ENCODE measurements around the gene EXOC4.

Gene EXOC4

GRCh38 chr7:133431134-133431724 is 178.4 kb downstream of the EXOC4 start:
- no peaks in the 10 kb centered on the region for H3K27me3 ChIP-seq (ENCODE audit: insufficient read depth, insufficient read length)
- peaks cover 4% of the 10 kb centered on the region; the same call in 1 of the 2 replicates for H3K9me3 ChIP-seq (ENCODE audit: insufficient read depth, low read length)
- H3K4me1 ChIP-seq (ENCODE audit: insufficient read depth, insufficient read length), result no peaks in the 10 kb centered on the region
- no peak overlapping the region for H3K9ac ChIP-seq (ENCODE audit: insufficient read length, low read depth)
- H3K4me3 ChIP-seq (ENCODE audit: insufficient read length, low read depth), result no peak overlapping the region
- DNase-seq (ENCODE audit: low read depth, low spot score), result no peak
- TF ChIP-seq SUZ12 (IDR thresholded peaks at IDR 0.05; ENCODE audit: extremely low read depth, insufficient read depth, insufficient read length) (no peak), YY1 (IDR thresholded peaks at IDR 0.05; ENCODE audit: insufficient read depth, insufficient read length) (no peak), ZNF274 (IDR thresholded peaks at IDR 0.05; ENCODE audit: low read depth, low read length) (no peak)
- H3K36me3 ChIP-seq (ENCODE audit: insufficient read depth, insufficient read length, low read length), result no peaks in the 10 kb centered on the region

GRCh38 chr7:133433165-133433812 is 180.4 kb downstream of the EXOC4 start:
- Histone ChIP-seq H3K4me3 (ENCODE audit: insufficient read length, low read depth) (no peak overlapping the region), H3K27me3 (ENCODE audit: insufficient read depth, insufficient read length) (no peaks in the 10 kb centered on the region), H3K36me3 (ENCODE audit: insufficient read depth, insufficient read length, low read length) (no peaks in the 10 kb centered on the region), H3K9me3 (ENCODE audit: insufficient read depth, low read length) (peaks cover 4% of the 10 kb centered on the region; the same call in 1 of the 2 replicates), H3K4me1 (ENCODE audit: insufficient read depth, insufficient read length) (no peaks in the 10 kb centered on the region), H3K9ac (ENCODE audit: insufficient read length, low read depth) (no peak overlapping the region)
- no peak for DNase-seq (ENCODE audit: low read depth, low spot score)
- TF ChIP-seq ZNF274 (IDR thresholded peaks at IDR 0.05; ENCODE audit: low read depth, low read length) (no peak), SUZ12 (IDR thresholded peaks at IDR 0.05; ENCODE audit: extremely low read depth, insufficient read depth, insufficient read length) (no peak), YY1 (IDR thresholded peaks at IDR 0.05; ENCODE audit: insufficient read depth, insufficient read length) (no peak)

GRCh38 chr7:133434246-133434865 is 181.5 kb downstream of the EXOC4 start:
- peaks cover 4% of the 10 kb centered on the region; the same call in 1 of the 2 replicates for H3K9me3 ChIP-seq (ENCODE audit: insufficient read depth, low read length)
- DNase-seq (ENCODE audit: low read depth, low spot score), result no peak
- no peaks in the 10 kb centered on the region for H3K36me3 ChIP-seq (ENCODE audit: insufficient read depth, insufficient read length, low read length)
- TF ChIP-seq YY1 (IDR thresholded peaks at IDR 0.05; ENCODE audit: insufficient read depth, insufficient read length), result no peak
- no peak for TF ChIP-seq ZNF274 (IDR thresholded peaks at IDR 0.05; ENCODE audit: low read depth, low read length)
- no peak for TF ChIP-seq SUZ12 (IDR thresholded peaks at IDR 0.05; ENCODE audit: extremely low read depth, insufficient read depth, insufficient read length)
- no peaks in the 10 kb centered on the region for H3K27me3 ChIP-seq (ENCODE audit: insufficient read depth, insufficient read length)
- H3K4me1 ChIP-seq (ENCODE audit: insufficient read depth, insufficient read length), result no peaks in the 10 kb centered on the region
- H3K9ac ChIP-seq (ENCODE audit: insufficient read length, low read depth), result no peak overlapping the region
- no peak overlapping the region for H3K4me3 ChIP-seq (ENCODE audit: insufficient read length, low read depth)

- Histone ChIP-seq H3K27me3 (ENCODE audit: insufficient read depth, insufficient read length) (no peaks in the 10 kb centered on the region), H3K36me3 (ENCODE audit: insufficient read depth, insufficient read length, low read length) (no peaks in the 10 kb centered on the region), H3K9me3 (ENCODE audit: insufficient read depth, low read length) (no peaks in the 10 kb centered on the region), H3K4me1 (ENCODE audit: insufficient read depth, insufficient read length) (no peaks in the 10 kb centered on the region), H3K9ac (ENCODE audit: insufficient read length, low read depth) (no peak overlapping the region), H3K4me3 (ENCODE audit: insufficient read length, low read depth) (no peak overlapping the region)
- no peak for TF ChIP-seq SUZ12 (IDR thresholded peaks at IDR 0.05; ENCODE audit: extremely low read depth, insufficient read depth, insufficient read length)
- TF ChIP-seq YY1 (IDR thresholded peaks at IDR 0.05; ENCODE audit: insufficient read depth, insufficient read length), result no peak
- no peak for TF ChIP-seq ZNF274 (IDR thresholded peaks at IDR 0.05; ENCODE audit: low read depth, low read length)
- no peak for DNase-seq (ENCODE audit: low read depth, low spot score)
Measured at GRCh38 chr7:133436014-133436428, 183.1 kb downstream of the EXOC4 start.

GRCh38 chr7:133437544-133437943 is 184.7 kb downstream of the EXOC4 start:
- H3K4me1 ChIP-seq (ENCODE audit: insufficient read depth, insufficient read length), result no peaks in the 10 kb centered on the region
- no peaks in the 10 kb centered on the region for H3K36me3 ChIP-seq (ENCODE audit: insufficient read depth, insufficient read length, low read length)
- H3K27me3 ChIP-seq (ENCODE audit: insufficient read depth, insufficient read length), result no peaks in the 10 kb centered on the region
- no peak overlapping the region for H3K9ac ChIP-seq (ENCODE audit: insufficient read length, low read depth)
- TF ChIP-seq SUZ12 (IDR thresholded peaks at IDR 0.05; ENCODE audit: extremely low read depth, insufficient read depth, insufficient read length) (no peak), ZNF274 (IDR thresholded peaks at IDR 0.05; ENCODE audit: low read depth, low read length) (no peak), YY1 (IDR thresholded peaks at IDR 0.05; ENCODE audit: insufficient read depth, insufficient read length) (no peak)
- DNase-seq (ENCODE audit: low read depth, low spot score), result no peak
- H3K9me3 ChIP-seq (ENCODE audit: insufficient read depth, low read length), result no peaks in the 10 kb centered on the region
- H3K4me3 ChIP-seq (ENCODE audit: insufficient read length, low read depth), result no peak overlapping the region

GRCh38 chr7:133442818-133443217 is 189.9 kb downstream of the EXOC4 start:
- Histone ChIP-seq H3K4me3 (ENCODE audit: insufficient read length, low read depth) (no peak overlapping the region), H3K9me3 (ENCODE audit: insufficient read depth, low read length) (no peaks in the 10 kb centered on the region), H3K4me1 (ENCODE audit: insufficient read depth, insufficient read length) (no peaks in the 10 kb centered on the region), H3K36me3 (ENCODE audit: insufficient read depth, insufficient read length, low read length) (no peaks in the 10 kb centered on the region), H3K27me3 (ENCODE audit: insufficient read depth, insufficient read length) (no peaks in the 10 kb centered on the region), H3K9ac (ENCODE audit: insufficient read length, low read depth) (no peak overlapping the region)
- no peak for DNase-seq (ENCODE audit: low read depth, low spot score)
- TF ChIP-seq YY1 (IDR thresholded peaks at IDR 0.05; ENCODE audit: insufficient read depth, insufficient read length), result no peak
- TF ChIP-seq ZNF274 (IDR thresholded peaks at IDR 0.05; ENCODE audit: low read depth, low read length), result no peak
- no peak for TF ChIP-seq SUZ12 (IDR thresholded peaks at IDR 0.05; ENCODE audit: extremely low read depth, insufficient read depth, insufficient read length)

GRCh38 chr7:133445617-133446016 is 192.7 kb downstream of the EXOC4 start:
- H3K9me3 ChIP-seq (ENCODE audit: insufficient read depth, low read length), result no peaks in the 10 kb centered on the region
- TF ChIP-seq SUZ12 (IDR thresholded peaks at IDR 0.05; ENCODE audit: extremely low read depth, insufficient read depth, insufficient read length) (no peak), ZNF274 (IDR thresholded peaks at IDR 0.05; ENCODE audit: low read depth, low read length) (no peak), YY1 (IDR thresholded peaks at IDR 0.05; ENCODE audit: insufficient read depth, insufficient read length) (no peak)
- H3K4me3 ChIP-seq (ENCODE audit: insufficient read length, low read depth), result no peak overlapping the region
- no peaks in the 10 kb centered on the region for H3K36me3 ChIP-seq (ENCODE audit: insufficient read depth, insufficient read length, low read length)
- DNase-seq (ENCODE audit: low read depth, low spot score), result no peak
- H3K27me3 ChIP-seq (ENCODE audit: insufficient read depth, insufficient read length), result no peaks in the 10 kb centered on the region
- H3K4me1 ChIP-seq (ENCODE audit: insufficient read depth, insufficient read length), result no peaks in the 10 kb centered on the region
- no peak overlapping the region for H3K9ac ChIP-seq (ENCODE audit: insufficient read length, low read depth)

Measured in NT2/D1 (cell line).